Esophagus squamous epithelium (tissue), 5 donors: ENCODE data around the gene ARHGAP27. TPM values are rescaled to one million over a fixed set of nuclear protein-coding genes. Genes with fewer than 3 reads are reported as not detected.

ENCODE experiments used
- DNase-seq: peaks from one replicate; lab custom pipeline; 2025; lab: John Stamatoyannopoulos, UW
- H3K27ac ChIP-seq, 4 donors: fragments of 200-600 bp; sonication (generic); one replicate each; pipeline ENCODE4 v1.5.1; 2016 to 2019; ENCODE audit warnings: mild to moderate bottlenecking in 1 of 4
- H3K27me3 ChIP-seq, 4 donors: fragments of 200-600 bp; sonication (generic); 1 replicate in 3 of 4; 2 replicates in 1 of 4; pipeline versions ENCODE4 v1.5.1 to v1.6.0; 2017 to 2021; ENCODE audit warnings: antibody characterized with exemption in 1 of 4
- H3K36me3 ChIP-seq, 3 donors: fragments of 200-600 bp; sonication (generic); one replicate each; pipeline ENCODE4 v1.5.1; 2016 to 2019
- H3K4me1 ChIP-seq, 3 donors: fragments of 200-600 bp; sonication (generic); one replicate each; pipeline ENCODE4 v1.5.1; 2017 to 2019
- H3K4me3 ChIP-seq, 4 donors: fragments of 200-600 bp; sonication (generic); 1 replicate in 3 of 4; 2 replicates in 1 of 4; pipeline ENCODE4 v1.5.1; 2016 to 2019; ENCODE audit warnings: mild to moderate bottlenecking in 2 of 4, moderate library complexity in 1 of 4
- H3K9me3 ChIP-seq, 3 donors: fragments of 200-600 bp; sonication (generic); one replicate each; pipeline ENCODE4 v1.5.1; 2016 to 2019
- POLR2A ChIP-seq, 4 donors: fragments of 450-650 bp; IDR thresholded peaks; one replicate each; pipeline ENCODE4 v1.6.1; 2017; ENCODE audit warnings: antibody characterized with exemption in 4 of 4, mild to moderate bottlenecking in 4 of 4, moderate library complexity in 3 of 4
- WGBS, 2 donors: methylation state at CpG; one replicate each; pipeline ENCODE4 v1.1.5; 2018; 5-methylcytosine and 5-hydroxymethylcytosine counted together
- intact Hi-C: fragments of 100-400 bp; cut with DNase I; formaldehyde crosslinking; loops from one replicate; pipeline ENCODE4 v1.15.0; 2022
- total RNA-seq, 4 donors: library from RNA; depleted of rRNA; stranded (reverse); fragments of >200 nt; gene quantifications; one replicate each; pipeline ENCODE4 v1.1.0, GENCODE V29; 2016
- TF ChIP-seq, protein P1 (sequence below), 6 experiments: fragments of 450-650 bp in 4 of 6; fragments of 200-600 bp in 2 of 6; sonication (generic) in 2 of 6; IDR thresholded peaks; one replicate each; pipeline ENCODE4 v1.5.1; 2016 to 2019; ENCODE audit warnings: antibody characterized with exemption in 6 of 6, mild to moderate bottlenecking in 4 of 6, moderate library complexity in 4 of 6
- donor health status: DM: yes; HTN: yes; CAD: no.

ARHGAP27 gene
- total RNA-seq, 4 donors from 2014 or later, result 37.7 to 146 (median 103) TPM

DNA sequence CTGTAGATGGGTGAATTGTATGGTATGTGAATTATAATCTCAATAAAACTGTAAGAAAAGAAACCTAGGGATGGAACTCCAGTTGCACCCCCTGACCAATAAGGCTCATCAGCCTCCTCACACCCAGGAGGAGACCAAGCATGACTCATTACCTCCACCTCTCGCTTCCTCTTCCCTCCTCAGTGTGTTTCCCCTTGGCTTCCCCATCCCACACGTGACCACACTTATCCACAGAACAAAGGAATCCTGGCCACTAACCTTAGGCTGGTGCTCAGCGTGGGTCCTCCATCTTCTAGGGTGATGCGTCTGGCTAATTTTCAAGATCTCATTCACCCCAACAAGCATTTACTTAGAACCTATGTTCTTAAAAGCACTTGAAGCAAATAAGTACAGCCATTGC lies 79.6 kb downstream of the ARHGAP27 start:
- Histone ChIP-seq H3K4me3 (no peak overlapping the region), H3K9me3 (no peaks in the 10 kb centered on the region), H3K36me3 (no peaks in the 10 kb centered on the region), H3K27ac (no peak overlapping the region), H3K4me1 (peaks cover 0 to 4% (median 0%) of the 10 kb centered on the region in 3 donors), H3K27me3 (no peaks in the 10 kb centered on the region)
- intact Hi-C loops, result no loop called here
- 57 to 69% methylated on average over 4 of the region's 4 CpGs for WGBS, 2 donors
- TF ChIP-seq, protein P1, sequence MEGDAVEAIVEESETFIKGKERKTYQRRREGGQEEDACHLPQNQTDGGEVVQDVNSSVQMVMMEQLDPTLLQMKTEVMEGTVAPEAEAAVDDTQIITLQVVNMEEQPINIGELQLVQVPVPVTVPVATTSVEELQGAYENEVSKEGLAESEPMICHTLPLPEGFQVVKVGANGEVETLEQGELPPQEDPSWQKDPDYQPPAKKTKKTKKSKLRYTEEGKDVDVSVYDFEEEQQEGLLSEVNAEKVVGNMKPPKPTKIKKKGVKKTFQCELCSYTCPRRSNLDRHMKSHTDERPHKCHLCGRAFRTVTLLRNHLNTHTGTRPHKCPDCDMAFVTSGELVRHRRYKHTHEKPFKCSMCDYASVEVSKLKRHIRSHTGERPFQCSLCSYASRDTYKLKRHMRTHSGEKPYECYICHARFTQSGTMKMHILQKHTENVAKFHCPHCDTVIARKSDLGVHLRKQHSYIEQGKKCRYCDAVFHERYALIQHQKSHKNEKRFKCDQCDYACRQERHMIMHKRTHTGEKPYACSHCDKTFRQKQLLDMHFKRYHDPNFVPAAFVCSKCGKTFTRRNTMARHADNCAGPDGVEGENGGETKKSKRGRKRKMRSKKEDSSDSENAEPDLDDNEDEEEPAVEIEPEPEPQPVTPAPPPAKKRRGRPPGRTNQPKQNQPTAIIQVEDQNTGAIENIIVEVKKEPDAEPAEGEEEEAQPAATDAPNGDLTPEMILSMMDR (IDR thresholded peaks at IDR 0.05), result no peak
- TF ChIP-seq POLR2A (IDR thresholded peaks at IDR 0.05), result no peak
- DNase-seq, result no peak

DNA sequence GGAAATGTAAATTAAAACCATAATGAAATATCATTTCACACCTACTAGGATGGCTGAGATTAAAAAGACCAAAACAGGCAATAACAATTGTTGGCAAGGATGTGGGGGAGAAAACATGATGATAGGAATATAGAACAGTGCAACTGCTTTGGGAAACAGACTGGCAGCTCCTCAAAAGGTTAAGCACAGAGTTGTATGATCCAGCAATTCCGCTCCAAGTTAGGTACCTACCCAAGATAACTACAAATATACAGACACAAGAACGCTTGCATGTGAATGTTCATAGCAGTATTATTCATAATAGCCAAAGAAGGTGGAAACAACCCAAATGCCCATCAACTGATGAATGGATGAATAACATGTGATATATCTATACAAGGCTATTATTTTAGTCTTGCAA lies 80.8 kb downstream of the ARHGAP27 start:
- no peaks in the 10 kb centered on the region for H3K27me3 ChIP-seq
- intact Hi-C loops, result no loop called here
- TF ChIP-seq POLR2A (IDR thresholded peaks at IDR 0.05), result no peak
- TF ChIP-seq, protein P1 (IDR thresholded peaks at IDR 0.05), result no peak
- no peaks in the 10 kb centered on the region for H3K36me3 ChIP-seq
- 92 to 94% methylated on average over 2 of the region's 2 CpGs for WGBS, 2 donors
- H3K9me3 ChIP-seq, result no peaks in the 10 kb centered on the region
- no peak for DNase-seq
- H3K4me3 ChIP-seq, result no peak overlapping the region
- peaks cover 0 to 9% (median 0%) of the 10 kb centered on the region in 3 donors for H3K4me1 ChIP-seq
- no peak overlapping the region for H3K27ac ChIP-seq

DNA sequence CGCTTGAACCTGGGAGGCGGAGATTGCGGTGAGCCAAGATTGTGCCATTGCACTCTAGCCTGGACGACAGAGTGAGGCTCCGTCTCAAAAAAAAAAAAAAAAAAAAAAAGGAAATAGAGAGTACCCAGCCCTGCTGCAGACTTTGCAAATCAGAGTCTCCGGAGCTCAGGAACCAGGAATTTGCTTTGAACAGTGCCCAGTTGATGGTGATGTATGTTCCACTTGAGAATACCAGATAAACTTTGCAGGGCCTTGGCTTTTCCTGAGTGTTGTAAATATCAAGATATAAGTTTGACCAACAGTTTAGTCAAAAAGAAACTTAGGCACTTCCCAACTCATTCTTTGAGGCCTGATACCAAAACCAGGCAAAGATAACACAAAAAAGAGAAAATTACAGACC lies 85.2 kb downstream of the ARHGAP27 start:
- Histone ChIP-seq H3K36me3 (no peaks in the 10 kb centered on the region), H3K27ac (peak overlapping the region in 1 of 4 donors; percentile 64), H3K9me3 (no peaks in the 10 kb centered on the region), H3K4me1 (peaks cover 9 to 32% (median 16%) of the 10 kb centered on the region in 3 donors), H3K27me3 (no peaks in the 10 kb centered on the region), H3K4me3 (no peak overlapping the region)
- 61 to 79% methylated on average over 2 to 6 of the region's 6 CpGs for WGBS, 2 donors
- intact Hi-C loops, result no loop called here
- TF ChIP-seq, protein P1 (IDR thresholded peaks at IDR 0.05), result no peak
- no peak for TF ChIP-seq POLR2A (IDR thresholded peaks at IDR 0.05)
- DNase-seq, result no peak

DNA sequence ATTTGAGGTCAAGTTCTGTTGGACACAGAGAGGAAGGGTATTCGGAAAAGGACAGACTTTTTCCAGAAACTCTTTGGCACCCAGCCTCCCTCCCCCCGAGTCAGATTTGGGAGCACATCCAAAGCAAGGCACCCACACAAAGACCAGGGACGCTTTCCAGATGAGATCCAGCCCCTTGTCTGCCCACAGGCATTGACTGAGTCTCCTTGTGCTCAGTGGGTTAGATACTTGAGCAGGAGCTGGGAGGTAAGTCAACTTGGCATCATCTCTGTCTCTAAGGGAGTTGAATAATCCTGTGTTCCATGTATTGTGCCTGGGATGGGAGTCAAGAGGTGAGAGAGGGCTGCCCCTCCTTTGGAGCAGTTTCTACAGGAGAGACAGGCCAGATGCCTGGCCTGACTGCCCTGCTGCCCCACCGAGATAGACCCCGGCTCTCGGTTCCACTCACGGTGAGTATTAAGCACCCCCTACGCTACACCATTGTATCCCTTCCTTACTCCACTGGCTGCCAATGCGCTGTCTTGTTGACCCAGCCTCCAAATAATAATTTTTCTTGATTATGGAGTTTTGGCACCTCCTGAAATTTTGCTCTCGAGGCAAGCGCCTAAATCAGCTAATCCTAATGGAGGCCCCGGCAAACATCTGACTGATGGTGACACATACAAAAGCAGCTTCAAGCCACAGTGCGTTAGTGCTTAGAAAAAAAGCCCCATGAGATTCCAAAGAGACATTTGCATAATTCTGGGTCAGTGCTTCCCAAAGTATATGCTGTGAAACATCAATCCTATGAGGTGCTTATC lies 86.3 kb downstream of the ARHGAP27 start:
- TF ChIP-seq, protein P1 (IDR thresholded peaks at IDR 0.05), result no peak
- TF ChIP-seq POLR2A (IDR thresholded peaks at IDR 0.05), result no peak
- Histone ChIP-seq H3K9me3 (no peaks in the 10 kb centered on the region), H3K27me3 (no peaks in the 10 kb centered on the region), H3K27ac (peak overlapping the region; percentile 49 to 82 (median 70)), H3K36me3 (no peaks in the 10 kb centered on the region), H3K4me3 (no peak overlapping the region), H3K4me1 (peaks cover 9 to 43% (median 25%) of the 10 kb centered on the region in 3 donors)
- intact Hi-C loops, result no loop called here
- 24 to 40% methylated on average over 13 of the region's 13 CpGs for WGBS, 2 donors
- no peak for DNase-seq

DNA sequence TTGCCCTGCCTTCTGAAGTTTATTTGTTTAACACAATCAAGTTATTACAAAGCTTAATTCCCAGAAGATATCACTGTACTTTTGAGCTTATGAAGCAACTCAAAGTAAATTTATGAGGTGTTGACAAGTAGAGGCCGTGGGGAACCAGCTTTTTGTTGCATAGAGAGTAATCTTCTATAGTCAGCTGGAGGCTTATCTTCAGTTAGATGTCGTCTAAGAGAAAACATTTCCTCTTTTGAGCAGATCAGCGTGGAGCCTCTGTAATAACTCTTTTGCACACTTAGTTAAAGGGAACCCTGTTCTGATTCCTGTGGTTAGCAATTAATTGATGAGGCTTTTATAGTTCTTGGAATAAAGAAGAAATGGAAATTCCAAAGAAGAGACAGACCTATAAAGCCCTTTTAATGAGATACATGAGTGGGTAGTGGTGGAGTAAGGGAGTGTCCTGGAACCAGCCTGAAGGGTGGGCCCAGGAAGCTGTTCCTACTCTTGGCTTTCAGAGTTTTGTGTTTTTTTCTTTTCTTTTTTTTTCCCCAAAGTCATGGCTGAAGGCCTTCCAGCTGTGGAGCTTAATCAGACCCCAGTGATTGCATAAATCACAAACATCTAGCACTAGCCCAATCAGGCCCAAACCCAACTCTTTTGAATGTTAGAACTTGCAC lies 87.0 kb downstream of the ARHGAP27 start:
- Histone ChIP-seq H3K9me3 (no peaks in the 10 kb centered on the region), H3K27ac (peak overlapping the region in 3 of 4 donors; percentile 64 to 82 (median 77)), H3K27me3 (no peaks in the 10 kb centered on the region), H3K4me1 (peaks cover 9 to 50% (median 28%) of the 10 kb centered on the region in 3 donors), H3K4me3 (no peak overlapping the region), H3K36me3 (no peaks in the 10 kb centered on the region)
- DNase-seq, result no peak
- intact Hi-C loops, result no loop called here
- TF ChIP-seq, protein P1 (IDR thresholded peaks at IDR 0.05), result no peak
- TF ChIP-seq POLR2A (IDR thresholded peaks at IDR 0.05), result no peak
- WGBS, 2 donors, result 2 to 17% methylated on average over 3 of the region's 3 CpGs
